Heart left ventricle (tissue), 16 donors: ENCODE results near the gene IMP4. TPM values are rescaled to one million over a fixed set of nuclear protein-coding genes. Genes with fewer than 3 reads are reported as not detected.

Experiments
- ATAC-seq, 4 donors: fragments of 200-7000 bp; cut with Tn5 transposase; one replicate each; pipeline ENCODE4 v1.9.1; 2020 to 2022; ENCODE audit warnings: moderate library complexity in 4 of 4, mild to moderate bottlenecking in 3 of 4, moderate number of reproducible peaks in 1 of 4
- DNase-seq, 5 donors: peaks; one replicate each; pipeline ENCODE4 v3.0.0-alpha.2; 2020
- H3K27ac ChIP-seq, 12 donors: fragments of 200-600 bp; sonication (generic) in 4 of 12; one replicate each; pipeline versions ENCODE4 v1.5.0 to v1.8.0; 2016 to 2022; ENCODE audit warnings: mild to moderate bottlenecking in 2 of 12
- H3K27me3 ChIP-seq, 9 donors: fragments of 200-600 bp; sonication (generic) in 2 of 9; one replicate each; pipeline versions ENCODE4 v1.5.1 to v1.8.0; 2016 to 2022; ENCODE audit warnings: mild to moderate bottlenecking in 3 of 9
- H3K36me3 ChIP-seq, 9 donors: fragments of 200-600 bp; sonication (generic) in 2 of 9; one replicate each; pipeline versions ENCODE4 v1.5.0 to v1.8.0; 2018 to 2022; ENCODE audit warnings: mild to moderate bottlenecking in 2 of 9
- H3K4me1 ChIP-seq, 12 donors: fragments of 200-600 bp; sonication (generic) in 4 of 12; one replicate each; pipeline versions ENCODE4 v1.5.0 to v1.8.0; 2016 to 2022; ENCODE audit warnings: mild to moderate bottlenecking in 3 of 12
- H3K4me3 ChIP-seq, 12 donors: fragments of 200-600 bp; sonication (generic) in 4 of 12; one replicate each; pipeline versions ENCODE4 v1.5.0 to v1.8.0; 2017 to 2022; ENCODE audit warnings: mild to moderate bottlenecking in 9 of 12, moderate library complexity in 4 of 12
- H3K9me3 ChIP-seq, 12 donors: fragments of 200-600 bp; sonication (generic) in 4 of 12; one replicate each; pipeline versions ENCODE4 v1.5.0 to v1.8.0; 2016 to 2022; ENCODE audit warnings: mild to moderate bottlenecking in 1 of 12
- CTCF ChIP-seq, 12 donors: fragments of 200-600 bp; sonication (generic) in 4 of 12; IDR thresholded peaks; one replicate each; pipeline versions ENCODE4 v1.5.0 to v1.8.0; 2018 to 2022; ENCODE audit warnings: antibody characterized with exemption in 12 of 12, mild to moderate bottlenecking in 5 of 12
- POLR2A ChIP-seq, 2 donors: fragments of 450-650 bp; IDR thresholded peaks; one replicate each; pipeline ENCODE4 v1.6.1; 2017; ENCODE audit warnings: antibody characterized with exemption in 2 of 2, mild to moderate bottlenecking in 2 of 2, moderate library complexity in 2 of 2
- WGBS, 4 donors: extraction: QIAGEN DNeasy Blood & Tissue Kit in 2 of 4; methylation state at CpG; one replicate each; pipeline versions ENCODE4 v1.1.5 to v1.1.7; 2013 to 2018; 5-methylcytosine and 5-hydroxymethylcytosine counted together
- intact Hi-C, 10 donors: fragments of 100-400 bp; cut with DNase I; formaldehyde crosslinking; loops; one replicate each; pipeline versions ENCODE4 v1.11.1 to v1.14.2; 2022
- polyA plus RNA-seq, 2 donors: library from polyadenylated mRNA; stranded (reverse); fragments of 200-250 nt; gene quantifications; one replicate each; pipeline ENCODE4 v1.2.3, GENCODE V29; 2013
- total RNA-seq, 9 donors: library from RNA; depleted of rRNA in 2 of 9; stranded (reverse); fragments of >200 nt in 2 of 9; fragmentation: NEBNext Ultra II Directional in 3 of 9; extraction: Animal tissue kit (Norgen Biotek cat#: 25700) in 3 of 9; gene quantifications; one replicate each; pipeline versions ENCODE4 v1.1.0 to v1.2.4, GENCODE V29; 2016 to 2023
- donor health status: ischemic (EF 13 %, LVEDD 7.1; RV severe dilation, severe dysfunction).
- donor health status: healthy with polysubstance abuse.
- donor health status: DM: no; HTN: yes; CAD: no.
- donor health status: DM: no; HTN: no; CAD: no.
- donor health status: ischemic (EF 25% LVEDD 6.9; RV normal size, moderate dysfunction).
- donor health status: ischemic (EF 25% LVEDD 5.7; RV mildly dilated, moderate dysfunction).
- donor health status: healthy.
- donor health status: DM: yes; HTN: yes; CAD: no.
- donor health status: ischemic (EF 35%, LVEDD 5.7; RV mildly dilated, moderate dysfunction).
- donor health status: nonischemic (EF 11% LVEDD 7.7; RV severe dilation, severe dysfunction).
- donor health status: DM: yes; HTN: yes; CAD: no.
- donor health status: PGD.
- donor health status: ischemic (EF 29% LVEDD 5.4; RV normal size, mild dysfunction).
- donor health status: nonischemic (EF 23%, LVEDD 6.1; RV moderate dilation, normal function).

IMP4 gene
- total and polyA plus RNA-seq, 11 donors: 55.8 to 209 (median 73.7) TPM

DNA sequence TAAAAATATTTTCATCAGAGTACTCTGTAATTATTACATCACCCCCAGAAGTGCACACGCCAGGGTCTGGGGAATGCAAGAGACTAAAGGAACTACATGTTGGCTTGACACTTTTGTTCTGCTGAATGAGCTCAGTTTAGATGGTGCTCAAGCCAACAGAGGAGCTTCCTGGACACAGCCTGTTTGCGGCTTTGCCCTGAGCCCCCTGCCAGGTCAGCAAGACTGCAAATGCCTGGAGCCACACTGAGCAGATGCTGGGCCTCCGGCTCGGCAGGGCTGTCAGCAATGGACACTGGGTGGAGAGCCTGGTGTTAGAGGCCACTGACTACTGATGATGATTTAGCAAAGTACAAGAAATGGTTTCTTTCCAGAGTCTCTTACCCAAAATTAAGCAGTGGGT, 45.1 kb downstream of the IMP4 start:
- peak in 2 of 4 donors; percentile 2 to 15 for ATAC-seq
- 48 to 54% (median 50%) methylated on average over 4 of the region's 4 CpGs for WGBS, 4 donors
- Histone ChIP-seq H3K4me3 (no peak overlapping the region), H3K27ac (peak overlapping the region; percentile 35 to 84 (median 68)), H3K4me1 (peaks cover 0 to 66% (median 44%) of the 10 kb centered on the region in 12 donors), H3K9me3 (no peaks in the 10 kb centered on the region), H3K27me3 (no peaks in the 10 kb centered on the region), H3K36me3 (peaks cover 0 to 3% (median 0%) of the 10 kb centered on the region in 9 donors)
- intact Hi-C loops: loop anchor here in 2 of 10 donors (2.0 kb wide), 1 partner anchor 15 kb away; no protein-coding TSS in a partner anchor
- DNase-seq: peak in 2 of 5 donors; percentile 40 to 63
- TF ChIP-seq CTCF (IDR thresholded peaks at IDR 0.05) (no peak), POLR2A (IDR thresholded peaks at IDR 0.05) (no peak)

DNA sequence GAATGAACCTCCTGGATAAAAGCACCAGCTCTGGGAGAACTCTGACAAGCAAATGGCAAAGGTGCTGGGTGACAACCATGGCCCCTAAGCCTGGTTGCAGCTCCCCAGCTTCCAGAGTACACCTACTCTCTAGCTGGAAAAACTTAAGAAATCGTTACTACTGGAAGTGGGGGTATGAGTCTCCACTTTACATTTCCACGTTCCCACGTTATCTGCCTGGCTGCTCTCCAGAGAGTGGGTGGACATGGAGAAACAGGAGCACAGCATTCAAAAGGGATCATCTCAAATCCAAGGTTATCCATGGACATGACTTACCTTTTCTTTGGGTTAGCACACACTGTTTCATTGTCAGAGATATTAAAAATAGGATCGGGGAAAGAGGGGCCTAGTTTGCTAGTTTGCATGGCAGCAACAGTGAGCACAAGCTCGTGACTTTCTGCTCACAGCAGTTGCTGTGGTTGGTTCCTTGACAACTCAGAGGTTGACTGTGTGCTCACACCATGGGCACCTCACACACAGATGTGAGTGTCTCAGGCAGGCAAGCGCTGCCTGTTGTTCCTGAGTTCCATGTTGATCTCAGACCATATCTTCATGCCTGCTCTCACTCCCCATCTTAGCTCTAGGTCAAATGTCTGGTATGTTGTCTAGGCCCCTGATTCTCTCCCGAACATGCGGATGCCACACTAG, 45.7 kb downstream of the IMP4 start:
- TF ChIP-seq POLR2A (IDR thresholded peaks at IDR 0.05) (no peak), CTCF (IDR thresholded peaks at IDR 0.05) (no peak)
- H3K4me1 ChIP-seq: peaks cover 0 to 66% (median 44%) of the 10 kb centered on the region in 12 donors
- H3K27ac ChIP-seq: peak overlapping the region; percentile 35 to 84 (median 68)
- H3K36me3 ChIP-seq: no peaks in the 10 kb centered on the region
- no peak overlapping the region for H3K4me3 ChIP-seq
- ATAC-seq (no peak), DNase-seq (no peak)
- no peaks in the 10 kb centered on the region for H3K27me3 ChIP-seq
- WGBS, 4 donors: 70 to 75% (median 72%) methylated on average over 8 of the region's 8 CpGs
- intact Hi-C loops: no loop called here
- H3K9me3 ChIP-seq: no peaks in the 10 kb centered on the region

GRCh38 chr2:130389358-130389757, 46.7 kb downstream of the IMP4 start:
- H3K27me3 ChIP-seq: no peaks in the 10 kb centered on the region
- H3K36me3 ChIP-seq: no peaks in the 10 kb centered on the region
- intact Hi-C loops: no loop called here
- TF ChIP-seq POLR2A (IDR thresholded peaks at IDR 0.05) (no peak), CTCF (IDR thresholded peaks at IDR 0.05) (no peak)
- ATAC-seq: no peak
- peaks cover 0 to 66% (median 44%) of the 10 kb centered on the region in 12 donors for H3K4me1 ChIP-seq
- 83 to 90% (median 86%) methylated on average over 6 of the region's 6 CpGs for WGBS, 4 donors
- H3K9me3 ChIP-seq: no peaks in the 10 kb centered on the region
- H3K27ac ChIP-seq: peak overlapping the region in 3 of 12 donors; percentile 88 to 94 (median 92)
- no peak overlapping the region for H3K4me3 ChIP-seq
- DNase-seq: no peak

DNA sequence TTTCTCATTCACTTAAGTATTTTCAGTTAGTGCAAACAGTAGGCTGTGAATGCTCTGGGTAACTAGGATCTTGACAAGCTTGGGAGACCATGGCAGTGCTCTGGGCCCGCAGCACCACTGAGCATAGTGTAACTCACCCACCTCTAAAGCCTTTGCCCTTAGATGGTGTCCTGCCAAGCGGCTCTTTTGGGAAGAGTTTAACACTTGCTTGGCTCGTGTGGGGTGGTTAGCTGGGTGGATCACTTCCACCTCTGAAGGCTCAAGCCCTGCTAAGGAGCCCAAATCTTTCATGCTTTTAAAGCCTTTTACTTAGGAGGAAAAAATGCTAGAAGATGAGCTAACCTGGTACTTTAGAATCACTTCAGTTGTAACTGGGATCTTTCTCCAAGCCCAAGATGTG, 47.1 kb downstream of the IMP4 start:
- TF ChIP-seq POLR2A (IDR thresholded peaks at IDR 0.05) (no peak), CTCF (IDR thresholded peaks at IDR 0.05) (no peak)
- intact Hi-C loops: loop anchor here in 2 of 10 donors (2.0 to 5.0 kb wide), 2 partner anchors 32 to 47 kb away; partner anchors contain the start of genes IMP4 (in 1 of the 2) and PTPN18 (in 1 of the 2)
- WGBS, 4 donors: 89 to 96% (median 93%) methylated on average over 3 of the region's 3 CpGs
- H3K9me3 ChIP-seq: no peaks in the 10 kb centered on the region
- H3K4me3 ChIP-seq: no peak overlapping the region
- H3K4me1 ChIP-seq: peaks cover 0 to 66% (median 44%) of the 10 kb centered on the region in 12 donors
- ATAC-seq: no peak
- H3K36me3 ChIP-seq: no peaks in the 10 kb centered on the region
- peak overlapping the region in 9 of 12 donors; percentile 79 to 94 (median 88) for H3K27ac ChIP-seq
- no peak for DNase-seq
- H3K27me3 ChIP-seq: no peaks in the 10 kb centered on the region
